IPS-15b (cell line): Measurements from ENCODE around the gene ZBTB46.

ENCODE experiments used
- H3K27me3 ChIP-seq: one replicate; pipeline ENCODE4 v1.6.1; 2013; ENCODE audit warnings: low read length; ENCODE audit not compliant: control insufficient read depth, insufficient read depth
- H3K36me3 ChIP-seq: one replicate; pipeline ENCODE4 v1.6.1; 2013; ENCODE audit warnings: low read length; ENCODE audit not compliant: control insufficient read depth, insufficient read depth
- H3K4me1 ChIP-seq: one replicate; pipeline ENCODE4 v1.6.1; 2013; ENCODE audit warnings: mild to moderate bottlenecking, low read length; ENCODE audit not compliant: control insufficient read depth, insufficient read depth
- H3K4me3 ChIP-seq: one replicate; pipeline ENCODE4 v1.5.1; 2013; ENCODE audit warnings: low read depth, low read length
- H3K9ac ChIP-seq: one replicate; pipeline ENCODE4 v1.6.1; 2013; ENCODE audit warnings: low read depth, mild to moderate bottlenecking, low read length
- H3K9me3 ChIP-seq: one replicate; pipeline ENCODE4 v1.6.1; 2013; ENCODE audit warnings: mild to moderate bottlenecking, low read length; ENCODE audit not compliant: control insufficient read depth, insufficient read depth

Gene ZBTB46

DNA sequence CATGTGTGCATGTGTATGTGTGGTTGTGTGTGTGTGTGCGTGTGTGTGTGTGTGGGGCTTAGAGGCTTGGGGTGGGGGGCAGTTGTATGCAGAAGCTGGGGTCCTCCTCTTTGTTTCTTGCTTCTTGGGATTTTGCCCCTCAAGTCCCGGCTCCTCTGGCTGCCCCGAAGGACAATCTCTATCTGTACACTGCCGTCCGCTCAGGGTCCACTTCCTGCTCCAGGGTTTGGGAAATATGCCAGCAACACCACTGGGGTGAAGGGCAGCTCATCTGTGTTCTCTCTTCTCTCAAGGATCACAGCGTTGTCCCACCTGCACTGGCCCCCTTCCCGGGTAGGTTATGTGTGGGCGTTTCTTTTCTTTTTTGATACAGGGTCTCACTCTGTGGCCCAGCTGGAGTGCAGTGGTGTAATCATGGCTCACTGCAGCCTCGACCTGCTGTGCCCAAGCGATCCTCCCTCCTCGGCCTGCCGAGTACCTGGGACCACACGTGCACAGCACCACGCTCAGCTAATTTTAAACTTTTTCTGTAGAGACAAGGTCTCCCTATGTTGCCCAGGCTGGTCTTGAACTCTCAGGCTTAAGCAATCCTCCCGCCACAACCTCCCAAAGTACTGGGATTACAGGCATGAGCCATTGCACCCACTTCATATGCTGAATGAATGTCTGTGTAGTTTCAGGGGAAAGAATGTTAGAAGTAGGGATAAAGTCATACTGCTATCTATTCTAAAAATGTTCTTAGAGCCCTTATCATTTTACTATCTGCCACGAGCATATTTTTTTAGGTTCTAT lies 65.8 kb downstream of the ZBTB46 start:
- Histone ChIP-seq H3K9ac (no peak overlapping the region), H3K4me3 (no peak overlapping the region), H3K4me1 (no peaks in the 10 kb centered on the region), H3K36me3 (peaks cover 16% of the 10 kb centered on the region), H3K9me3 (no peaks in the 10 kb centered on the region), H3K27me3 (no peaks in the 10 kb centered on the region)

DNA sequence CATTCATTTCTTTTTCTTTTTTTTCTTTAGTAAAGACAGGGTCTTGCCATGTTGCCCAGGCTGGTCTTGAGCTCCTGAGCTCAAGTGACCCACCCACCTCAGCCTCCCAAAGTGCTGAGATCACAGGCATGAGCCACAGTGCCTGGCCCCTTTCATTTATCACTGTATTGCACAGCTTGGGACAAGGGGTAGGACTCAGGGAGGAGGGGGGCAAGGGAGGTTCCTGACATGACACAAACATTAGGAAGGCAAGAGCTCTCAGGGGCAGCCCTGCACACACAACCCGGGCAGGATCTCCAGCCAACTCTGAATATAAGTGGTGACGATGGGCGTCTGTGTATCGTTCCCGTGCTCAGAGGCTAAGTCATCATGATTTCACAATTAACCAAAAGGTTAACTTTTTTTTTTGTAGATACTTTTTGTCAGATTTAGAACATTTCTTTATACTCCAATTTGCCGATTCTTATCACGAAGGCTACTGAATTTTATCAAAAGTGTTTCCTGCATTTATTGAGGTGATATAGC lies 71.6 kb downstream of the ZBTB46 start:
- H3K4me1 ChIP-seq, result no peaks in the 10 kb centered on the region
- no peak overlapping the region for H3K9ac ChIP-seq
- H3K9me3 ChIP-seq, result no peaks in the 10 kb centered on the region
- H3K36me3 ChIP-seq, result no peaks in the 10 kb centered on the region
- no peaks in the 10 kb centered on the region for H3K27me3 ChIP-seq
- H3K4me3 ChIP-seq, result no peak overlapping the region

DNA sequence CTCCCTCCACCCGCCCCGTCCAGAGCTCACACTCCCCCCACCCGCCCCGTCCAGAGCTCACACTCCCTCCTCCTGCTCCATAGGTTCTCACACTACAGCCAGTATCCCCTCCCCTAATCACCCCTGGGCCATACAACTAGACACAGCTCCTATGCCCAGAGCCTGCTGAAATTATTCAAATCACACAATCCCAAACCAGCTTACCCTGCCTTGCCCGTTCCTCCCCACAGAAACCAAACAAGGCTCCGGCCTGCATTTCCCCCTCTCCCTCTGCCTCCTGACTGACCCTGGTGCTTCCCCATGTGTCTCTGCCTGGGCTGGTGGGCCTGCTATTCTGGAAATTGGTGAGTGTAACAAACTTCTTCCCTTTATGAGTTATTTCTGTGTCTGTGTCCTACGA lies 72.9 kb downstream of the ZBTB46 start:
- Histone ChIP-seq H3K9me3 (no peaks in the 10 kb centered on the region), H3K4me1 (no peaks in the 10 kb centered on the region), H3K4me3 (no peak overlapping the region), H3K27me3 (no peaks in the 10 kb centered on the region), H3K9ac (no peak overlapping the region), H3K36me3 (no peaks in the 10 kb centered on the region)

DNA sequence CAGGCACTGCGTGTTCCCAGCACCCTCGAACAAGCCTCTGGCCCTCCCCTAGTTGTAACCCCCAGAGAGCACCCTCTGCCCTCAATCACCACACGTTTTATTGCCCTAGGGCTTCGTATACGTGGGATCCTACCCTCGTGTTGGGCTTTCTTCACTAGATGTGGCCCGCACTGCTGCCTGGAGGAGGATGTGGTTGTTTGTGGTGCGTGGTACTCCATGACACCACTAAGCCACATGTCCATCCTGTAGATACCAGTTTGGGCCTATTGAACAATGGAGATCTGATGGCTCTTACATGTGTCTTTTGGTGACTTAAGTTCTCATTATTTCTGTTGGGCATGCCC lies 74.4 kb downstream of the ZBTB46 start:
- no peaks in the 10 kb centered on the region for H3K27me3 ChIP-seq
- peaks cover 4% of the 10 kb centered on the region for H3K36me3 ChIP-seq
- no peaks in the 10 kb centered on the region for H3K9me3 ChIP-seq
- H3K9ac ChIP-seq, result no peak overlapping the region
- H3K4me3 ChIP-seq, result no peak overlapping the region
- no peaks in the 10 kb centered on the region for H3K4me1 ChIP-seq

DNA sequence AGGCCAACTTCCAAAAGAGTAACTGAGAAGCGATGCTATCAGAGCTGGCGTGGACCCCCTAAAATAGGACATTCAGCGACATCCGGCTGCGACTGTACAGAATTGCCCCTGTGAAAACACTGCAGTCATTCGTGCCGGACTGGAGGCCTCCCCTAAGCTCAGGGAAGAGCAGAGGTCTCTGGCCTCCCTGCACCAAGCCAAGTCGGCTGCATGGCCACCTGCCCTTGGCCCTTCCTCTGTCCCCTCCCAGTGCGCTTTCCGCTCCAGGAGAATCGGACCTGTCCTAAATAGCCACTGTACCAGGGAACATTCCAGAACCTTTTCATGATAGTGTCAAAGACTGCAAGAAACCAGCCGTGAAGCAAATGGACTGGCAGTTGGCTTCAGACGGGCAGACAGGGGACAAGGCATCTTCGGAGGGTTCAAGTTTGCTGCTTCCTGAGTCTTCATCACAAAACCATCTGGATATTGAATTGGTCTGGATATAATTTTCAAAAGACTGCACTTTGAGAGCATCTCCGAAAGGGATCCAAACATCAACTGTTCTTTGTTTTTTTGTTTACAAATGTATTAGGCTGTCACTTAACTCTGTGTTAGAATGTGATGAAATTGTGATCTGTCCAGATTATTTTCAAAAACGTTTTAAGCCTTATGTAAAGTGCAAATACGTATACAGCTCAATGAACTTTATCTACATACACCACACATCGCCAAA lies 75.0 kb downstream of the ZBTB46 start:
- Histone ChIP-seq H3K36me3 (peaks cover 4% of the 10 kb centered on the region), H3K4me3 (no peak overlapping the region), H3K9ac (no peak overlapping the region), H3K4me1 (no peaks in the 10 kb centered on the region), H3K27me3 (no peaks in the 10 kb centered on the region), H3K9me3 (no peaks in the 10 kb centered on the region)

DNA sequence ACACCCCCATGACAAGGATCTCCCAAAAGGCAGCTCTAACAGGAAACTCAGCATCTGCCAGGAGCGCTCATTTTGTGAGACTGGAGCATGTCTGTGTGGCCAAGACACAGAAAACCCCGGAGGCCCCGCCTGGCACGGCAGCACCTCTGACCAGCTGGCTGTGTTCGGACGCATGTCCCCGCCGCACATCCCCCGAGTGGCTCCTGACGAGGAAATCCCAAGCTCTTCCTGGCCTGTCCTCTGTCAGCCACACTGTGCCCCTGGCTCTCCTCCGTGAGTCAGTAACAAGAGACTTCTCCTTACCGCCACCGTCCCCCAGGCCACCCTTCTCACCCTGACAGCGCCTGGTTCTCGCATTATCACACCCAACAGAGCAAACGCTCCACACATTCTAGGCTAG lies 77.1 kb downstream of the ZBTB46 start:
- H3K9ac ChIP-seq, result no peak overlapping the region
- H3K4me3 ChIP-seq, result no peak overlapping the region
- peaks cover 7% of the 10 kb centered on the region for H3K36me3 ChIP-seq
- no peaks in the 10 kb centered on the region for H3K9me3 ChIP-seq
- no peaks in the 10 kb centered on the region for H3K4me1 ChIP-seq
- H3K27me3 ChIP-seq, result no peaks in the 10 kb centered on the region

DNA sequence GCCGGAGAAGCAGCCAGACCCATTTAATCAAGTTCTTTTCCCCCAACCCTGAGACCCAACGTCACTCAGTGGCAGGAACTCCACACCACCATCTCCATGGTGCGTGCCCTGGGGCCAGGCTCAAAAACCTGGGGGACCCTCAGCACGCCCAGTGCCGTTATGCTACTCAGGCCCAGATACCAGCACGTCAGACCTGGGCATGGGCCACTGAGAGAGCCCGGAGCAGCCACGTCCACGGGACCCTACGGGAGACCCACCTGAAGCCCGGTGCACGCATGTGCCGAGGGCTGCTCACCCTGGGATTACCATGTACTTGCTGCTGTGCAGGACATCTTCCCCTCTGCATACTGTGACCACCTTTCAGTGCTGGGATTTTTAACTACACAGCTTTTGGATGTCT lies 77.7 kb downstream of the ZBTB46 start:
- Histone ChIP-seq H3K4me1 (no peaks in the 10 kb centered on the region), H3K9ac (no peak overlapping the region), H3K36me3 (peaks cover 7% of the 10 kb centered on the region), H3K9me3 (no peaks in the 10 kb centered on the region), H3K27me3 (no peaks in the 10 kb centered on the region), H3K4me3 (no peak overlapping the region)

DNA sequence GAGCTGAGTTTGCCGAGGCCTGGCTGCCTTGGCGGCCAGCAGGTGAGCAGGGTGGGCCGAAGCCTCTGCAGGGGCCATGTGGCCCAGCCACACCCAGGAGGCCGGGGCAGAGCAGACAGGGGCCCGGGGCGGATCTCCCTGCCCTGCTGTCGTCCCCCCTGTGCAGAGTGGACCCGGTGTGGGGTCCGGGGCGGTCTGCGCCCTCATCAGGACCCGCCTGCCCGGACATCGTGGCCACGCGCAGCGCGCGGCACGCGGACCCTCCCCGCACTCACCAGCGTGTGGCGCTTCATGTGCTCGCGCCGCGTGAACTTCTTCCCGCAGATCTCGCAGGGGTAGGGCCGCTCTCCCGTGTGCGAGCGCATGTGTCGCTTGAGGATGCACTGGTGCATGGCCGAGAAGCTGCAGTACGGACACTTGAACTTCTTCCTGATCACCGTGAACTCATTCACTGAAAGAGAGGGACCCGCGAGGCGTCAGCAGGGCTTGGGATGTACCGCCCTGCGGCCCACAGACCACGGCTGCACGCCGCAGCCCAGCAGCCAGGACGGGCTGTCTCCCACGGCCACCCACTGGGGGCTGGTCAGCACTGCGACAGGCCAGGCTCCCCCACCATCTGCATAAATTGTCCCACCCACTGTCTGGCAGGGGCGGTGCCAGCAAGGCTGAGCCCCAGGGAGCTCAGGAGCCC lies 78.5 kb downstream of the ZBTB46 start:
- Histone ChIP-seq H3K27me3 (no peaks in the 10 kb centered on the region), H3K4me3 (no peak overlapping the region), H3K4me1 (no peaks in the 10 kb centered on the region), H3K36me3 (peaks cover 7% of the 10 kb centered on the region), H3K9me3 (no peaks in the 10 kb centered on the region), H3K9ac (no peak overlapping the region)

DNA sequence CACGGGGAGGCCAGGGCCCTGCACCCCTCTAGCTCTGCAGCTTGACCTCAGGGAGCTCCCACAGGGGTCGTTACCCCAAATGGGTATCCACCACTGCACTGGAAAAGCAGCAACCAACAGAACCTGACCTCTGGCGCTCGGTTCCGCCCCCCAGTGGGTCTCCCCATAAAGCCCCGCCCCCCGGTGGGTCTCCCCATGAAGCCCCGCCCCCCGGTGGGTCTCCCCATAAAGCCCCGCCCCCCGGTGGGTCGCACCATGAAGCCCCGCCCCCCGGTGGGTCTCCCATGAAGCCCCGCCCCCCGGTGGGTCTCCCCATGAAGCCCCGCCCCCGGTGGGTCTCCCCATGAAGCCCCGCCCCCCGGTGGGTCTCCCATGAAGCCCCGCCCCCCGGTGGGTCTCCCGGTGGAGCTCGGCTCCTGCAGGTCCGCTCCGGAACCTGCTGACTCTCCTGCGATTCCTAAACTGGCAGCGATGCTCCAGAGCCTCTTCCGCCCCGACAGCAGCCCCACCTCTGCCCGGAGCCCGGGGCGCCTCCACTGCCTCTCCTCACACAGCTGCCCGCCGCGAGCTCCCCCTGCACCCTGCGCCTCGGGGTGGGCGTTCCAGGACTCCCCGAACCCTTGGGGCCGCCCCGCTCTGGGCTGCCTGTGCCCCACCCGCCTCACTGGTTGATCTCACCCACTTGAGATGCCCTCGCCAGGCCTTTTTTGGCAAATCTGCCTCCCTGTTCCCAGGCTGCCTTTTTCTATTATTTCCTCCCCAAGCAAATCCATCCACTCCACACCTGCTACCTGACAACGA lies 79.4 kb downstream of the ZBTB46 start:
- H3K36me3 ChIP-seq, result peaks cover 10% of the 10 kb centered on the region
- no peaks in the 10 kb centered on the region for H3K27me3 ChIP-seq
- H3K9me3 ChIP-seq, result no peaks in the 10 kb centered on the region
- H3K9ac ChIP-seq, result no peak overlapping the region
- no peaks in the 10 kb centered on the region for H3K4me1 ChIP-seq
- no peak overlapping the region for H3K4me3 ChIP-seq

DNA sequence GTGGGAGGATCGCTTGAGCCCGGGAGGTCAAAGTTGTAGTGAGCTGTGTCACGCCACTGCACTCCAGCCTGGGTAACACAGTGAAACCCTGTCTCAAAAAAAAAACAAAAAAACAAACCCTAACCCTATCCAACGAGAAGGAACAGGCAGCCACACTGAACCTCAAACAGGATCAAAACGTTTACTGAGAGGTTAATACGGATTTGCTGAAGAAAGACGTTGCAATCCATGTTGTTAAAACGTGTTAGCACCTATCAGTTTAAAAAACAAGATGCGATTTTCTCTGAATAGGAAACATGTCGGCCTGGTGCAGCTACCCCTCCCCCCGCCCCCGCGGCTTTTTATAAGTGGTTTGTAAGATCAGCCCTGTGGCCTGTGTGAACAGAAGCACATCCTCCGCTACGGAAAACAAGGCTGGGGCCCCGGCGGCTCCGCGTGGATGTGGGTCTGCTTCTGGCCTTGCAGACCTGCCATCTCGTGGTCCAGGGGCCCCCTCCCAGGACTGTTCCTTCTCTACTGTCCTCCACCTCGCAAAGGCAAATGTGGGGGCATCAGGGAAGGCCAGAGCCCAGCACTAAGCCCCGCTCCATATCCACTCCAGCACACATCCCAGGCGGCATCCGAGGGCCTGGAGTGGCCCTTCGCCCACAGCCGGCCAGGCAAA lies 80.1 kb downstream of the ZBTB46 start:
- no peak overlapping the region for H3K9ac ChIP-seq
- H3K4me3 ChIP-seq, result no peak overlapping the region
- H3K4me1 ChIP-seq, result no peaks in the 10 kb centered on the region
- H3K36me3 ChIP-seq, result peaks cover 13% of the 10 kb centered on the region
- H3K27me3 ChIP-seq, result no peaks in the 10 kb centered on the region
- no peaks in the 10 kb centered on the region for H3K9me3 ChIP-seq
